Stimulated activated CD4-positive, alpha-beta T cell treated with anti-CD3 and anti-CD28 coated beads, TNF-alpha, amount 100 ng/mL, for 24 hours (primary cell): ENCODE measurements around the gene PAPPA.

Experiments used
- DNase-seq, 3 experiments: peaks; one replicate each; pipeline ENCODE4 v3.0.0-alpha.2; 2020; ENCODE audit warnings: low read depth in 3 of 3

The PAPPA gene

DNA sequence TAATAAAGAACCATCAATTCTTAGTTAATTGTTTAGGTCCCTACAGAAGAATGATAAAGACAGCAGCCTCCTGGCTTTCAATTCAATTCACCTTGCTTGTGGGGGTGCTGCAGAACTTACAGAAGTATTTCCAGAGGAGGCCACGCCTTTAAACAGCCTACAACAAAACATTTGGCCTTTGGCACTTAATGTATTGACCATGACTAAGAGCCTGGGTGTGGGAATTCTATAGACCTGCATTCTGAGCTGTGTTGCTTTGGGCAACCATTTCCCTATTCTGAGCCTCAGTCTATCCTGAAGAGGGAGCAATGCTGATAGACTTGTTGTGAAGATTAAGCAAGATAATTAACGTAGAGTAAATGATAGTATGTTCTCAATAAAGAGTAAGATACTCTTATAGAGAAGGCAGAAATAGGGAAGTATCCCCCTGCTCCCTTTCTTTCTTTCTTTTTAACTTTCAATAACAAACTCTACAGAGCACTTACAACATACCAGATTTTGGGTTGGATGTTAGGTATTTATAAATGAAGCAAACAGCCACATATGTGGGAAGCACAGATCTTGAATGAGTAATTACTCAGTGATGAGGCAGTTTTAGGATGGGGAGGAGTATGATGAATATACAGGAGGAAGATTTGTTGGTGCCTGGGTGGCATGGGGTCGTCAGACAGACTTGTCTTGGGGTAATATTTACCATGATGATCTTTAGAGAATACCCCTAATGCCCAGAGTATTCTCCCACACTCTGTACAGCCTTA lies 28.4 kb downstream of the PAPPA start:
- no peak for DNase-seq

- no peak for DNase-seq
Observed at GRCh38 chr9:116182876-116183275, 29.3 kb downstream of the PAPPA start.

DNA sequence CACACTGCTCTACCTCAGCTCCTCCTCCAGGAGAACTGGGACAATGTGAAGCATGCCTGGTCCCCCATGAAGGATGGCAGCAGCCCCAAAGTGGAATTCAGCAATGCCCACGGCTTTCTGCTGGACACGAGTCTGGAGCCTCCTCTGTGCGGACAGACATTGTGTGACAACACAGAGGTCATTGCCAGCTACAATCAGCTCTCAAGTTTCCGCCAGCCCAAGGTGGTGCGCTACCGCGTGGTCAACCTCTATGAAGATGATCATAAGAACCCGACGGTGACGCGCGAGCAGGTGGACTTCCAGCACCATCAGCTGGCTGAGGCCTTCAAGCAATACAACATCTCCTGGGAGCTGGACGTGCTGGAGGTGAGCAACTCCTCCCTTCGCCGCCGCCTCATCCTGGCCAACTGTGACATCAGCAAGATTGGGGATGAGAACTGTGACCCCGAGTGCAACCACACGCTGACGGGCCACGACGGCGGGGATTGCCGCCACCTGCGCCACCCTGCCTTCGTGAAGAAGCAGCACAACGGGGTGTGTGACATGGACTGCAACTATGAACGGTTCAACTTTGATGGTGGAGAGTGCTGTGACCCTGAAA lies 34.1 kb downstream of the PAPPA start:
- no peak for DNase-seq

- DNase-seq, result no peak
Observed at GRCh38 chr9:116189683-116190082, 36.1 kb downstream of the PAPPA start.

- DNase-seq, result no peak
Observed at GRCh38 chr9:116190637-116191396, 37.2 kb downstream of the PAPPA start.

- no peak for DNase-seq
Observed at GRCh38 chr9:116191576-116192415, 38.2 kb downstream of the PAPPA start.

DNA sequence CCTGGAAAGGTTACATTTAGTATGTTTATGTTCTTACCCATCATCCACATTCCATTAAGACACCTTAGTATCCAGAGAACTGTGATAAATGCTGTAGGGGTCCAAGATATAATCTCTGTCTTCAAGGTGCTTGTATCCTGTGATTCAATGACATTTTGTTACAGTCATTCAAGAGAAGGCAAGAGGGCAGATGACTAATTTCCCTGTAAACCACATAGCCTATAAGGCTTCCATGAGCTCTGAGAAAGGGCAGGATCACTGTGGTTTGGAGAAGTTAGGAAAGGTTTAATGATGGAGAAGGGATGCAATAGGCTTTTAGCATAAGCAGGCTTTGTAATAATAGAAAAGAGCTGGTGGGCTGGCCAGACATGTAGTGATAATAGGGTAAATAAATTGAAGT lies 40.0 kb downstream of the PAPPA start:
- no peak for DNase-seq

DNA sequence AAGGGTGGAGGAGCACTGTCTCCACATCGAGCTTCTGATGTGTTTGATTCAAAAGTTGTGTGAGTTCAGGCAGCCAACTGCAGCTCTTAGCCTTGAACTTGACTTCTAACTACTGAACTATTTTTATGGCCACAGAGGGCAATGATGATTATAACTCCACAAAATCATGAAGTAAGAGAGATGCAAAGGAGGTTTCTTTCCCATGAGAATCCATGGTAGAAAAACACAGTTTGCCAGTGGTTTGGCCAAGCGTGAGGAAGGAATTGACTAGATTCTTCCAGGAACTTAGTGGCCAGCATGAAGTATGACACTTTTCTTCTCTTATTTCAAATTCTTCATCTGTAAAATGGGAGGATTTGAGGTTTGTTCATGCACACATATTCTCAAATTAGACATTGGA lies 43.2 kb downstream of the PAPPA start:
- no peak for DNase-seq

DNA sequence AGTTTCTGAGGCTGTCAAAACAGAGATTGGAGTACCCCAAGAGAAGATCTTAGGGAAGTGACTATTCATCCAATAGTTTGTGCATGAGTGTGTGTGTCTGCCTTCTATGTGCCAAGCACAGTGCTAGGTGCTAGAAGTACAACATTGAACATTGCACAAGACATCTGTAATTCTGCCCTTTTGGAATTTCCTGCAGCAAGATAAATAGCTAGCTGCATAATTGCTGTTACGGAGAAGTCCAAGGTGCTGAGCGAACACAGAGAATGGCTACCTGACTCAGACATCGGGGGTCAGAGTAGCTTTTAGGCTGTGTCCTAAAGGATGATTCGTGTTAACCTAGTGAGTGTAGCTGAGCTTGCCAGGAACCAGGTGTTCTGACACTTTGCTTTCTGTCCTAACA lies 44.8 kb downstream of the PAPPA start:
- no peak for DNase-seq

- DNase-seq, result no peak
Observed at GRCh38 chr9:116202219-116202912, 48.8 kb downstream of the PAPPA start.

GRCh38 chr9:116204252-116204882 lies 50.8 kb downstream of the PAPPA start:
- no peak for DNase-seq

DNA sequence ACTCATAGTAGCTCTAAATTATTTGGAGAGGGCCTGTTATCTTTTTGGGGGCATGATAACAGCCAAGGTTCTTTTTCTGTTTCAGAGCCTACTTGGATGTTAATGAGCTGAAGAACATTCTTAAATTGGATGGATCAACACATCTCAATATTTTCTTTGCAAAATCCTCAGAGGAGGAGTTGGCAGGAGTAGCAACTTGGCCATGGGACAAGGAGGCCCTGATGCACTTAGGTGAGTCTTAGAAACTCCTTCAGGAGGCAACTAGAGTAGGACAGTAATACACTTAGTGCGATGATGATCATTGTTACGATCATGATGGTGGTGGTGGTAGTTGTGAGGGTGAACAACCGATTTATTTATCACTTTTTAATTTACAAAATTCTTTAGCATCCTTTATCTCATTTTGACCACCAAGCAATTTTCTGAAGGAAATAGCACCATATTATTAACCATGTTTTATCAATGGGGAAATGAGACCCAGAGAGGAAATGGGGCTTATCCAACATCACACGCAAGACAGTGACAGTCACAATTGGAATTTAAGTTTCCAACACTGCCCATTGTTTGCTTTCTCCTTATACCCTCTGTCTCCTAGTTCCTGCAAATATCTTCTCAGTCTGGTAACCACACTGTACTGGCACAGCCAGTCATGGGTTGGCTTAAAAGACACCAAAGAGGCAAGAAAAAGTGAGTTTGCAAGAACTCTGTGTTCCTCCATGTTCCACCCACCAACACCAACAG lies 54.0 kb downstream of the PAPPA start:
- no peak for DNase-seq

DNA sequence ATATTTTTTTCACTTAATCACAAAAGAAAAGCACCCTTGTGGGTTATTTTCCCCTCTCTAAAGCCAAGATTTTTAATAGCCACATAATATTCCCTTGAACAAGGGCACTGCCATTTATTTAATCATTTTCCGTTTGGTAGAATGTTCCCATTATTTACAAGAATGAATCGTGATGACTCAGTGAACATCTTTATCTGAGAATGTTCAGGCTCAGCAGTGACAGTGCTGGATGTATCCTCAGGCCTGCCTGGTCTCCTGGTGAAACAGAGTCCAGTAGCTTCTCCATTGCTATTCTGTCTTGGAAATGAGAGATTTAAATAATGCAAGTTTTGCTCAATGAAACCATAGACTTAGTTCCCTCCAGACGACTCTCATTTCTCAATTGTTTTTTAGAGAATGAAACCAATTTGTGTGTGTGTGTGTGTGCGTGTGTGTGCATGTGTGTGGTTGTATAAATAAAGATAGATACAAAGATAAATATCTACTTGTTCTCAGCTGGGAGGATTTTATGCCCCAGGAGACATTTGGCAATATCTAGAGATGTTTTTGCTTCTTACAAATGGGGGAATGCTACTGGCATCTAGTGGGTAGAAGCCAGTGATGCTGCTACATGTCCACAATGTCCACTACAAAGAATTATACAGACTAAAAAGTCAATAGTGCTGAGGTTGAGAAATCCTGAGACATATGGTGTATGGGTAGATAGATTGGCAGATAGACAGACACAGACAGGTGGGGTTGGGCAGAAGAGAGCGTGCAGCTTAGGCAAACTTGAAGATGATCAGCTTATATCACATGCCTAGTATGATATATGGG lies 55.0 kb downstream of the PAPPA start:
- DNase-seq, result no peak

DNA sequence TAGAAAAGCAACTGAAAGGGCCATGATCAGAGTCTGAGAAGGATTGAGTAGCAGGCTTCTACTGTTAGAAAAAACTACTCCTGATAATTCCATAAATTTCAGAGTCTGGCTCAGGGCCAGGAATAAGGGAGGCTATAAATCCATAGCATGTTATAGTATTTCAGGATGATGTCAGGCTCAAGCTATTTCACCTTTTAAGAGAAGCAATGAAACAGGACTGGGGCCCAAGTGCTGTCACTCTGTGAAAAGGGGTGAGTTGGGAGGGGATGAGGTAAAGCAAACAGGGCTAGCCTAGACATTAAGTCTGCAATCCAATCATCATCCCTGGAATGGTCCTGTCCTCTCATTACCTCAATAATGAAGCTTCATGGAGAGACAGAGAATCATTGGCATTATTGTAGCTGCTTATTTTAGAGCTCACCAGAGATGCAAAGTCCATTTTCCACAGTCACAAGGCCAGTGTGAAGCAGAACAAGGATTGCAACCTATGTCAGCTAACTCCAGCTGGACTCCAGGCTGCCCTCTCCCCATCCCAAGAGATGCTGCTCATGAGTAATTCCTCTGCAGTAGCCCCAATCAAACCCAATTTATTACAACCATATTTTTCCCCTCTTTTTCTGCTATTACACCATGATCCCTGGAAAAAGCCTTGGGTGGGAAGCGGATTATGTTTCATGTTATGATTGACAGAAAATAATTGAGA lies 56.0 kb downstream of the PAPPA start:
- no peak for DNase-seq

DNA sequence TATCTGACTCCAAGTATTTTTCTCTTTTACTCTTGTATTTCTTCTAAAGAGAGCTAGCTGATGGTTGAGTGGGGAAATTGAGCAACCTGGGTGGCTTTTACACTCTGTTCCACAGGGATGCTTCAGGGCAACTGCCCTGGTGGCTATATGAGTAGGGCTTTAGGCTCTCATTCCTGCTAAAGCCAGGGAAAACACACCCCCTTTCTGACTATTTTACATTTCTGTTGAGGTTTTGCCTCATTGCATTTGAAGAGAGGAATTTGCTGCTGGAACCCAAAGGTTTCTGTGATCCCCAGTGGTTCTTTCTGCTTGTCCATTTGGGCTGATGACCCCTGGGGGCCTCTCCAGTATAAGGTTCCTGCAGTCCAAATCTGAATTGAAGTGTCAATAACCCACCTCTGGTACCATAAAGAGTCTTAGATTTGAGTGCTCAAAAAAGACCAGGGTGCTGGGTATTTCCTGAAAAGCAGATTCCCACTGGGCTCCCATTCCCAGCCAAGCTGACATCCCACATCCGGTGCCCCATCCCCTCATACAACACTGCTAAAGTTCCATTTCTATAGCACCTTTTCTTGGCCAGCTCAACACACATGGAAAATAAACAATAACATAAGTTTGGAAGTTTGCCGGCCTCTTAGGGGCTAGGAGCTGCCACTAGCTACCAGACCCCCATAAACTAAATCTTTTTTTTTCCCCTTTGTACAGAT lies 59.5 kb downstream of the PAPPA start:
- DNase-seq, result no peak

DNA sequence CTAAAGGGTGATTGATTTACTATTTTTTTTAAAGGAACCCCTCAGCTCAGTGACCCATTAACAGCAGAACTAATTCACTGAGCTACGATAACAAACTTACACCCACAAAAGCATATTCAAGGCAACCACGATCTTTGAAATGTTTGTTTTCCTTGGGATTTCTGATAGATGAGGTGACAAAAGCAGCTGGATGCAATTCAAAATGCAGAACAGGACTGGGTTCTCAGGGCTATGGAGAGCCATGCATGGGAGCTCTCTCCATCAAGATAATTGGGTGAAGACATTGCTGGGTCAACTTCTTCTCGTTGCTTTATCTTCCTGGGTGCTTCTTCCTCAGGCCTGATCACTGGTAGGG lies 60.1 kb downstream of the PAPPA start:
- no peak for DNase-seq

GRCh38 chr9:116218399-116218798 lies 64.8 kb downstream of the PAPPA start:
- no peak for DNase-seq

GRCh38 chr9:116219686-116220085 lies 66.1 kb downstream of the PAPPA start:
- no peak for DNase-seq
